Measurements from ENCODE around the gene HELZ2. TPM values are rescaled to one million over a fixed set of nuclear protein-coding genes. Genes with fewer than 3 reads are reported as not detected.
"Not testable (repeated sequence)": the region's sequence is repeated elsewhere in the genome, so short reads cannot be mapped to it uniquely, and the experiment has no call there.

The HELZ2 gene
- total and polyA plus RNA-seq, 3 donors from 2014 or later: 7.1 to 22.9 (median 13.5) TPM

DNA sequence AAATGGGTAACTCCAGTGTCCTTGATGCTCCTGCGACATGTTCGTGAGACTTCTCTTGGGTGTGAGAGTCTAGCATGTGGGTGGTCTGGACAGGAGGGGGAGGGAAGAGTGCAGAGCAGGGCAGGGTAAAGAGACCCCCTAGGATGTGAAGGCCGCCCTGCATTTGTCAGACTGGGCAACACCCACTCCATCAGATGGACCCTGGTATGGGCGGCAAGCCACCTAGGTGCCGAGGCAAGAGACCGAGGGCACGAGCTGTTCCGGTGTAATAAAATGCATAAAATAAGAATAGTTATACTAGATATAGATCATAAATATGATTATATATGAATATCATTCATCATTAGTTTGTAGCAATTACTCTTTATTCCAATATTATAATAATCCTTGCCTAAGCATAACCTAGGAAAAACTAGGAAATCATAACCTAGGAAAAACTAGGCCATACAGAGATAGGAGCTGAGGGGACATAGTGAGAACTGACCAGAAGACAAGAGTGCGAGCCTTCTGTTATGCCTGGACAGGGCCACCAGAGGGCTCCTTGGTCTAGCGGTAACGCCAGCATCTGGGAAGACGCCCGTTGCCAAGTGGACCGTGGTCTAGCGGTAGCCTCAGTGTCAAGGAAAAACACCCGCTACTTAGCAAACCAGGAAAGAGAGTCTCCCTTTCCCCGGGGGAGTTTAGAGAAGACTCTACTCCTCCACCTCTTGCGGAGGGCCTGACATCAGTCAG, 40.0 kb upstream of the HELZ2 start:
- H3K4me3 ChIP-seq; intact Hi-C loops (cut with DNase I; ENCODE audit: low total_unique reads); H3K27me3 ChIP-seq; H3K4me1 ChIP-seq; H3K36me3 ChIP-seq (ENCODE audit: low read depth, missing control alignments); H3K9me3 ChIP-seq; H3K27ac ChIP-seq: not testable (repeated sequence)
- peak; percentile 52 for DNase-seq
- 74 to 76% methylated on average over 16 to 18 of the region's 18 CpGs for WGBS, 2 donors
- TF ChIP-seq, protein P1, sequence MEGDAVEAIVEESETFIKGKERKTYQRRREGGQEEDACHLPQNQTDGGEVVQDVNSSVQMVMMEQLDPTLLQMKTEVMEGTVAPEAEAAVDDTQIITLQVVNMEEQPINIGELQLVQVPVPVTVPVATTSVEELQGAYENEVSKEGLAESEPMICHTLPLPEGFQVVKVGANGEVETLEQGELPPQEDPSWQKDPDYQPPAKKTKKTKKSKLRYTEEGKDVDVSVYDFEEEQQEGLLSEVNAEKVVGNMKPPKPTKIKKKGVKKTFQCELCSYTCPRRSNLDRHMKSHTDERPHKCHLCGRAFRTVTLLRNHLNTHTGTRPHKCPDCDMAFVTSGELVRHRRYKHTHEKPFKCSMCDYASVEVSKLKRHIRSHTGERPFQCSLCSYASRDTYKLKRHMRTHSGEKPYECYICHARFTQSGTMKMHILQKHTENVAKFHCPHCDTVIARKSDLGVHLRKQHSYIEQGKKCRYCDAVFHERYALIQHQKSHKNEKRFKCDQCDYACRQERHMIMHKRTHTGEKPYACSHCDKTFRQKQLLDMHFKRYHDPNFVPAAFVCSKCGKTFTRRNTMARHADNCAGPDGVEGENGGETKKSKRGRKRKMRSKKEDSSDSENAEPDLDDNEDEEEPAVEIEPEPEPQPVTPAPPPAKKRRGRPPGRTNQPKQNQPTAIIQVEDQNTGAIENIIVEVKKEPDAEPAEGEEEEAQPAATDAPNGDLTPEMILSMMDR (IDR thresholded peaks at IDR 0.05): peak in 2 of 3 experiments; percentile 33 to 43

DNA sequence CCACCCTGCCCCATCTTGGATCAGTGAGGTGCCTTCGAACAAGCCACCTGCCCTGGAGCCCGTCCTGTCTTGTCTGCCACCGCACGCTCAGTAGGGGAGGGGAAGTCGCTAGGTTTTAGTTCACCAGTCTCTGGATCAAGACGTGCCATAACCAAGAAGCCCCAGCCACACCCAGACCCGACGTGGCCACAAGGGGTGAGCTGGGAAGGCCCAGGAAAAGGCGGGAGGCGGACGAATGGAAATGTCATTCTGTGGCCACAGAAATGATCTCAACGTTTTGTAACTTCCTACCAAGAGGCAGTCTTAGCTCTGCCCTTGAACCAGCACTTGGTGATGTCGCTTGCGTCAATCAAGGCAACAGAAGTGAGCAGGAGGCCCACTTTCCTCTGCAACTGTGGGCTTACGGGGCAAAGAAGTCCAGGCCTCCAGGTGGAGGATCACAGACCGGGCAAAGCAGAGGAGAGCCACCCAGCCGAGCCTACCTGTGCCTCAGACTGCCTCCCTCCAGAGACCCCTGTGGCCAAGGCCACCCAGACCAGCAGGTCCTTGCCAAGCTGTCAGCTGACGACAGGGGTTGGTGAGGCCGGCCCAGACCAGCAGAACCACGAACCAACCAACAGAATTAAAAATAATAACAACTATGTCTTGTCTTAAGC, 38.4 kb upstream of the HELZ2 start:
- Histone ChIP-seq H3K4me1 (no peaks in the 10 kb centered on the region), H3K36me3 (ENCODE audit: low read depth, missing control alignments) (no peaks in the 10 kb centered on the region), H3K9me3 (no peaks in the 10 kb centered on the region), H3K27me3 (no peaks in the 10 kb centered on the region), H3K27ac (no peak overlapping the region), H3K4me3 (no peak overlapping the region)
- no peak for DNase-seq
- 80 to 81% methylated on average over 20 of the region's 20 CpGs for WGBS, 2 donors
- intact Hi-C loops (cut with DNase I; ENCODE audit: low total_unique reads): no loop called here
- TF ChIP-seq, protein P1 (IDR thresholded peaks at IDR 0.05): no peak
- no peak for TF ChIP-seq POLR2A (IDR thresholded peaks at IDR 0.05)

DNA sequence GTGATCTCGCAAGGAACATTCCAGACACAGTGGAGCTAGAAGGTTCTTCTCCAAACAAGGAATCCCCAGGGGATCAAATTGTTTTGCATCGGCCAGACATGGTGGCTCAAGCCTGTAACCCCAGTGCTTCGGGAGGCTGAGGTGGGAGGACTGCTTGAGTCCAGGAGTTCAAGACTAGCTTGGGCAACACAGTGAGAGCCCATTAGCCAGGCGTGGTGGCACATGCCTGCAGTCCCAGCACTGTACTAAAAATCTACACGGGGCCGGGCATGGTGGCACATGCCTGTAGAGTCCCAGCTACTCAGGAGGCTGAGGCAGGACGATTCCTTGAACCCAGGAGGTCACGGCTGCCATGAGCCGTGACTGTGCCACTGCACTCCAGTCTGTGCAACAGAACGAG, 37.6 kb upstream of the HELZ2 start:
- no peak for TF ChIP-seq POLR2A (IDR thresholded peaks at IDR 0.05)
- TF ChIP-seq, protein P1 (IDR thresholded peaks at IDR 0.05): no peak
- no peak overlapping the region for H3K27ac ChIP-seq
- no peaks in the 10 kb centered on the region for H3K36me3 ChIP-seq (ENCODE audit: low read depth, missing control alignments)
- H3K4me3 ChIP-seq: no peak overlapping the region
- H3K9me3 ChIP-seq: no peaks in the 10 kb centered on the region
- no peak for DNase-seq
- intact Hi-C loops (cut with DNase I; ENCODE audit: low total_unique reads): no loop called here
- H3K4me1 ChIP-seq: no peaks in the 10 kb centered on the region
- no peaks in the 10 kb centered on the region for H3K27me3 ChIP-seq
- 84 to 87% methylated on average over 10 of the region's 10 CpGs for WGBS, 2 donors

DNA sequence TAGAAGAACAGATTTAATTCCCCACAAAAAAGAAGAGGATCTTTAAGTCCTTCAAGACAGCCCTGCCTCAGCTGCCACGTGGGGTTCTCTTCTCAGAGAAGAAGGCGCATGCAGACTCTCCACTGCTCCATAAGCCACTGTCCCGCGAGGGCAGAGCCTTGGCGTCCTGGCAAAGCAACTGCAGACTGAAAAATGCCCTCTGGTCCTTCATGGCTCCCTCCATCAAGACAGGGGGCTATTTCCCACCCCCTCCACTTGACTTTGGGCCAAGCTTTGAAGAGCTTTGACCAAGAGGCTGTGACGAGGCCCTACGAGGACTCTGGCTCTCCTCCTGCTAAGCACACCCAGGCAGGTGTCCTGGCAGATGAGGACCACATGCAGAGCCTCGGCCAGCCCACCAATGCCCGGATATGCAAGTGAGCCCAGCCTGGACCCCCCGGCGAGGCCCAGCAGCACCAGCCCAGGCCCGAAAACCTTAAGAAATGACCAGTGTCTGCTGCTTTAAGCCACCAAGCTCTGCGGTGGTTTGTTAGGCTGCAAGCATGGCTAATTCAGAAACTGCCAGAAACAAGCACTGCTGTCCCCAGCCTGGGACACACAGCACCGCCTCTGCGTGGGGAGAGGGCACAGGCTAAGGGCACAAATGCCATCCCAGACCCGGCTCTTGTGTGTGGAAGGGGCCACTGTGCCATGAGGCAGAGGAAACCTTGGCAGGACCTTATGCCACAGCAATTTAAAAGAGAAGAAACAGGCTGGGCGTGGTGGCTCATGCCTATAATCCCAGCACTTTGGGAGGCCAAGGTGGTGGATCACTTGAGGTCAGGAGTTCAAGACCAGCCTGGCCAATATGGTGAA, 36.8 kb upstream of the HELZ2 start:
- no peaks in the 10 kb centered on the region for H3K27me3 ChIP-seq
- intact Hi-C loops (cut with DNase I; ENCODE audit: low total_unique reads): no loop called here
- H3K27ac ChIP-seq: no peak overlapping the region
- TF ChIP-seq, protein P1 (IDR thresholded peaks at IDR 0.05): no peak
- TF ChIP-seq POLR2A (IDR thresholded peaks at IDR 0.05): no peak
- H3K4me3 ChIP-seq: no peak overlapping the region
- WGBS, 2 donors: 91 to 95% methylated on average over 17 of the region's 17 CpGs
- H3K4me1 ChIP-seq: no peaks in the 10 kb centered on the region
- no peak for DNase-seq
- H3K9me3 ChIP-seq: no peaks in the 10 kb centered on the region
- no peaks in the 10 kb centered on the region for H3K36me3 ChIP-seq (ENCODE audit: low read depth, missing control alignments)
